Activated CD4-positive, alpha-beta T cell treated with anti-CD3 and anti-CD28 coated beads for 36 hours (primary cell): ENCODE measurements around the gene KRT36. TPM values are rescaled to one million over a fixed set of nuclear protein-coding genes. Genes with fewer than 3 reads are reported as not detected.

Source experiments
- ATAC-seq: fragments of 200-7000 bp; cut with Tn5 transposase; one replicate; pipeline ENCODE4 v1.10.0; 2021; ENCODE audit warnings: mild to moderate bottlenecking, moderate library complexity
- CTCF ChIA-PET: fragments of 350-600 bp; sonication (Branson Sonifier 250); formaldehyde crosslinking; loops from one replicate; lab custom pipeline; 2021; ENCODE audit warnings: antibody characterized with exemption; lab: Charles Lee
- POLR2A ChIA-PET: fragments of 350-600 bp; sonication (Branson Sonifier 250); formaldehyde crosslinking; loops from one replicate; lab custom pipeline; 2021; ENCODE audit warnings: antibody characterized with exemption, inconsistent platforms; lab: Charles Lee
- DNase-seq: peaks from one replicate; pipeline ENCODE4 v3.0.0-alpha.2; 2020
- H3K27ac Mint-ChIP-seq: one replicate; pipeline ENCODE4 v1.8.0; 2021; ENCODE audit warnings: mixed read lengths
- H3K27me3 Mint-ChIP-seq: one replicate; pipeline ENCODE4 v1.8.0; 2021; ENCODE audit warnings: mixed read lengths
- H3K36me3 Mint-ChIP-seq: one replicate; pipeline ENCODE4 v1.8.0; 2021; ENCODE audit warnings: low read depth, mixed read lengths
- H3K4me1 Mint-ChIP-seq: one replicate; pipeline ENCODE4 v1.8.0; 2021; ENCODE audit warnings: mixed read lengths
- H3K4me3 Mint-ChIP-seq: one replicate; pipeline ENCODE4 v1.8.0; 2021; ENCODE audit warnings: mild to moderate bottlenecking, moderate library complexity, mixed read lengths
- H3K9me3 Mint-ChIP-seq: one replicate; pipeline ENCODE4 v1.8.0; 2021; ENCODE audit warnings: low read depth, mixed read lengths
- intact Hi-C, 2 experiments: fragments of 100-400 bp; cut with DNase I in 1 of 2; cut with micrococcal nuclease in 1 of 2; formaldehyde crosslinking; loops; one replicate each; pipeline versions ENCODE4 v1.14.2 to v1.15.1; 2022 to 2024; cut with DNase I, micrococcal nuclease
- total RNA-seq, 2 experiments: library from RNA; stranded (reverse); gene quantifications; one replicate each; pipeline ENCODE4 v1.2.3, GENCODE V29; 2021

The KRT36 gene
- total RNA-seq, 2 experiments from 2014 or later: not detected

DNA sequence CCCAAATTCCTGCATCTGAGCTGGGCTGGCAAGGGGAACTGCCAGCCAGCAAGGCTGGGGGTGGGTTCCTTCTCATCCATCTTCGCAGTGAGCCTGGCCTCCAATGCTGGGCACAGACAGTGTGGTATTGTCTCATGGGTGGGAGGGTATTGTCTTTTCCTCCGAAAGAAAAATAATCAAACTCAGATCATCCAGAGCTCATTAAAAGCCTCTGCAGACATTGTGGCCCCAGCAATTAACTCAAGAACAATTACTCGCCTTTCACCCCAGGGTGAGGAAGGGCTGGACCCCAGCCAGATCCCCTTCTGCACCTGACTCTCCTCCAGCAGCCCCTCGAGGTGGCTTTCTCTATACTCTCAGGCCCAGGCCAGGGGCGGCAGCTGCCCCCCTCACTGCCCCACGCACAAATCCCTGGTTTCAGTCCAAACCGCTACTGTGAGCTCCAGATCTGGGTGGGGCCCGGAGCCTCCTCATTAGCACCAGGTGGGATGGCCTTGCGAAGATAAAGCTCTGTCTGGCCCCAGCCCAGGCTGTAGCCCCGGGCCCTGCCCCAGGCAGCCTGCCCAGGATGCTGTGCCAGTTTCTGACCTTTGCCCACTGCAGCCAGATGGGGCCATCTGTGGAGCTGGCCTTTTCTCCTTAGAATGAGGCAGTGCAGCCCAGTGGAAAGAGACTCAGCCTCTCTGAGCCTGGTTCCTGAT lies 31.3 kb upstream of the KRT36 start:
- POLR2A ChIA-PET: no interaction called here
- Mint-ChIP-seq H3K27me3 (peaks cover 4% of the 10 kb centered on the region), H3K36me3 (no peaks in the 10 kb centered on the region), H3K9me3 (no peaks in the 10 kb centered on the region), H3K4me3 (no peak overlapping the region), H3K27ac (no peak overlapping the region), H3K4me1 (no peaks in the 10 kb centered on the region)
- no peak for ATAC-seq
- CTCF ChIA-PET: interaction anchor here (0.6 to 0.8 kb wide), 2 partner anchors 142 to 685 kb away, joined by 3 read pairs; no protein-coding TSS in a partner anchor
- no peak for DNase-seq
- intact Hi-C loops: no loop called here

DNA sequence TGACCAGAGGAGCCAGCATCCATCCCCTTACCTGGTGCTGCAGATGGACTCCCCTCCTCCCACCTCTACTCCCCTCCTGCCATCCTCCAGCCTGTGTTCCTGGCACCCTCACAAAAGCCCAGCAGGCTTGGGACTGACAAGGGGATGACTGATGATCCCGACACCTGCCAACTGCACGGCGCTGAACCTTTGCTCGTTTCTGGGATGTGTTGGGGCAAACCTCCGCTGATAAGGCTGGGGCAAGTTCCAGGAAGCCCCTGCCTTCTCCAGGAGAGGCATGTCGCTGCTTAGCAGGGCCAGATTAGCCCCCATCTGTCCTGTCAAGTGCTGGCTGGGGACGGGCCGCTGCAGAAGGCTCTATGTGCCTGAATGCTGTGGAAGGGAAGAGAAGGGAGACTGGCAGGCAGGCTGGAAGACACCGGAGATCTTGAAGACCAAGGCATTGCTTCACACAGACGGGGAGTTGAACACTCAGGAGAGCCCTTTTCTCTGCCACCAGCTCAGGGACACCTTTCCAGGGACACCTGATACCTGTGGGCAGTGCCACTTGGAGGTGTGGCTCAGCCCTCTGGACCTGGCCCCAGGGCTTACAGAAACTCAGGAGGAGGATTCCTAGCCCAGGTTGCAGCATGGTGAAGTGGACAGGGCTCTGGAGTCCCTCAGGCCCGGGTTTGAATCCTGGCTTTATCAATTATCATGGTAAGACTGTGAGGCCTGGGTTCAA lies 30.0 kb upstream of the KRT36 start:
- H3K27me3 Mint-ChIP-seq: no peaks in the 10 kb centered on the region

DNA sequence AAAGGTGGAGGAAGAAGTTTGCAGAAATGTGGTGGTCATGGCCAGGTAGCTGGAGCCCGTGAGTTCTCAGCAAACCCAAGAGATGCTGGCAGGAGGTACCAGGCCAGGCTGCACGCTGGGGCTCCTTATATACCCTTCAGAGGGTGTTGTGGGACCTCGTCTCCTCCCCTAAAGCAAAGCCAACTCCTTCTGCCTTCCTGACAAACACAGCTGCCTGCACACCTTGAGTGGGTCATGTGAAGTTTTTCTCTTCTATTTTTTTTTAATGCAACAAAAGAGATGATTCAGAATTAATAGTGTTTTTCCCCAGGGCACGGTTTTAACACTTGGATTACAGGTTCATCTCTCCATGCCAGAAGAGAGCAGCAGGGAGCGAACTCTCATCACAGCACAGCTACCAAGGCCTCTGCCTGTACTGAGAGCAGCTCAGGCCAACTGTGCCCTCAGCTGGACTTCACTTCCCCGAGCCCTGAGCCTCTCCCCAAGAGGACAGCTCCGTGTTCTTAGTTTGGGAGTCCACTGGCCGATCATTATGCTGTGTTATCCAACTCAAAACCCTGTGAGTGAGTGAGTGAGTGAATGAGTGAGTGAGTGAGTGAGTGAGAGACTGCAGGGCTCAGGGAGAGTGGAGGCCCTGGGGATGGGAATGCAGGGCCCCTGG lies 29.2 kb upstream of the KRT36 start, which contains the start of gene KRT15:
TSS of gene KRT15 (minus strand) at position 102 of the 661 bp plus-strand sequence. CDS start at position 39, 63 bp downstream.
- no peaks in the 10 kb centered on the region for H3K9me3 Mint-ChIP-seq
- no peak within 1 kb of the TSS for H3K27ac Mint-ChIP-seq
- no peaks in the 10 kb centered on the region for H3K36me3 Mint-ChIP-seq
- CTCF ChIA-PET: interaction anchor here (0.7 kb wide), 1 partner anchor 23 kb away, joined by 3 read pairs; no protein-coding TSS in a partner anchor
- no peaks in the 10 kb centered on the region for H3K27me3 Mint-ChIP-seq
- H3K4me3 Mint-ChIP-seq: no peak within 1 kb of the TSS
- no peak for DNase-seq
- POLR2A ChIA-PET: no interaction called here
- no peak for ATAC-seq
- intact Hi-C loops: no loop called here
- no peaks in the 10 kb centered on the region for H3K4me1 Mint-ChIP-seq

More for the DNA sequence above, 30.0 kb upstream of the KRT36 start:
- intact Hi-C loops: no loop called here
- Mint-ChIP-seq H3K4me3 (no peak overlapping the region), H3K27ac (no peak overlapping the region), H3K36me3 (no peaks in the 10 kb centered on the region), H3K4me1 (no peaks in the 10 kb centered on the region), H3K9me3 (no peaks in the 10 kb centered on the region)
- ChIA-PET POLR2A (no interaction called here), CTCF (no interaction called here)
- DNase-seq: no peak
- ATAC-seq: no peak

DNA sequence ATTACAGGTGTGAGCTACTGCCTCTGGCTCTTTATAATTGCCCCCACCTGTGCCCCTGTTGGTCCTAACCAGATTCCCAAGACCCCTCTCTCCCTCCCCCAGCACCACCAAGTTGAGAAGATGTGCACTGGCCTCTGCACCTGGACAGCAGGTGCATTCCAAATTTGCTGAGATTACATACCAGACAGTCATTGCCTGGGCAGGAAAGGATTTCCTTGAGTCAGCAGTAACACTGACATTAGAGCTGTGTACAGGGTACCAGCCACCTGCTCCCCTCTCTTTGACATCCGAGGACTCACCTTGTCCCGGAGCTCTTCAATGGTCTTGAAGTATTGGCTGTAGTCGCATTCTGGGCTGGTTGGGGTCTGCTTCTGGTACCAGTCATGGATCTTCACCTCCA lies 28.3 kb upstream of the KRT36 start:
- no peak for ATAC-seq
- H3K27ac Mint-ChIP-seq: no peak overlapping the region
- CTCF ChIA-PET: interaction anchor here (0.7 kb wide), 1 partner anchor 24 kb away, joined by 3 read pairs; no protein-coding TSS in a partner anchor

DNA sequence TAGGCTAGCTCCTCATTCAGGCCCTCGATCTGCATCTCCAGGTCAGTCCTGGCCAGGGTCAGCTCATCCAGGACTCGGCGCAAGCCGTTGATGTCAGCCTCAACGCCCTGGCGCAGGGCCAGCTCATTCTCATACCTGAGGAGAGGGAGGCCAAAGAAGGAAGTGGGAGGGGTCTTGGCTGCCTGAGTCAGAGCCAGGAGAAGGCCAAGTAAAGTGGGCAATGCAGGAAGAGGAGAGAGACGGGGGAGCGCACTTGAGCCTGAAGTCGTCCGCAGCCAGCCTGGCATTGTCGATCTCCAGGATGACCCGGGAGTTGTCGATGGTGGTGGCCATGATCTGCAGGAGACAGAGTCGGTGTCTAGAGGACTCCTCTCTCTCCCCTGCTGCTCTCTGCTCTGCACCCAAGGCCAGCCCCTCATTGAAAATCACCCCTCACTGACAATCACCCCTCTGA lies 27.1 kb upstream of the KRT36 start:
- ChIA-PET POLR2A (no interaction called here), CTCF (no interaction called here)
- DNase-seq (no peak), ATAC-seq (no peak)
- Mint-ChIP-seq H3K36me3 (no peaks in the 10 kb centered on the region), H3K9me3 (no peaks in the 10 kb centered on the region), H3K27ac (no peak overlapping the region), H3K27me3 (no peaks in the 10 kb centered on the region), H3K4me3 (no peak overlapping the region), H3K4me1 (no peaks in the 10 kb centered on the region)
- intact Hi-C loops: no loop called here

More for the DNA sequence above, 28.3 kb upstream of the KRT36 start:
- intact Hi-C loops: no loop called here
- no peak overlapping the region for H3K4me3 Mint-ChIP-seq
- no peaks in the 10 kb centered on the region for H3K9me3 Mint-ChIP-seq
- H3K27me3 Mint-ChIP-seq: no peaks in the 10 kb centered on the region
- H3K4me1 Mint-ChIP-seq: no peaks in the 10 kb centered on the region
- DNase-seq: no peak
- H3K36me3 Mint-ChIP-seq: no peaks in the 10 kb centered on the region
- POLR2A ChIA-PET: no interaction called here

DNA sequence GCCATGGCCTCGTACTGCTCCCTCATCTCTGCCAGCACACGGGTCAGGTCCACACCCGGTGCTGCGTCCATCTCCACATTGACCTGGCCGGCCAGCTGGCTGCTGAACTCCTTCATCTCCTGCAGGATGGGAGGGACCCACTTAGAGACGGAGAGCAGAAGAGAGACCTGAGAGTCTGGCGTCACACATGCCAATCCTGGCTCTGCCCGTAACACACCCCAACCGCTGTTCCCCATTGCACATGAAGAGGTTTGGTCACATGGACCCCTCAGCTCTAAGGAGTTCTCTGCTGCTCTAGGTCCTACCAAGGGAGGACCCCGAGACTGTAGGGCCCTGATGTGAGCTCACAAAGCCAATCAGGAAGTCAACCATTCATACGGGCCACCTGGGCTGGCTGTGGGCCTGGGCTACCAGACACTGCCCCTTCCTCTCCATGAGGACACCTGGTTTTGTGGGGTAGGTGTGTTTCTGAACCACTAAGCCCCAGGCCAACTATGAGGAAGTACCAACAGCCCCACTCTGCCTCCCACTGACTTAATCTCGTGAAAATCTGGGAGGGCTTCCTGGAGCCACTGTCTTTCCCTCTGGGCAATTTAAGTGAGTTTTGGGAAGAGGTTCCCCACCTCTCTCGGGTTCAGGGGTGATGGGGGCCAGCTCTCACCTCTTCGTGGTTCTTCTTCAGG lies 26.6 kb upstream of the KRT36 start:
- no peaks in the 10 kb centered on the region for H3K27me3 Mint-ChIP-seq
- ChIA-PET CTCF (no interaction called here), POLR2A (no interaction called here)
- intact Hi-C loops: no loop called here
- H3K4me1 Mint-ChIP-seq: no peaks in the 10 kb centered on the region
- H3K9me3 Mint-ChIP-seq: no peaks in the 10 kb centered on the region
- no peaks in the 10 kb centered on the region for H3K36me3 Mint-ChIP-seq
- no peak overlapping the region for H3K27ac Mint-ChIP-seq
- H3K4me3 Mint-ChIP-seq: no peak overlapping the region
- no peak for ATAC-seq
- no peak for DNase-seq

DNA sequence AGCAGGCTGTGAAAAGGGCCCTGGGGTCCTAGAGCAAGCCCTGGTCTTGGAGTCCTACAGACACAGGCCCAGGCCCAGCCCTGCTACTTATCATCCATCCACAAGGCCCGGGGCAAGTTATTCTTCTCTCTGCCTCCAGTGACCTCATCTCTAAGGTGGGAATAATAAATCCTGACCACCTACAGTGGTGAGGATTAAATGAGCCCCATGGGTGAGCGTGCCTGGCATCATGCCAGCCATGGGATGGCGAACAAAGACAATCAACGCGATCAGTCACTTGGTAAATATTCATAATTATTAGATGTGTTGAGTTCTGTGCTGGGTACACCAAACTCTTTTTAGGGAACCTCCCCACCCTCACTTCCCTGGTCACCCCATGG lies 23.4 kb upstream of the KRT36 start:
- H3K27ac Mint-ChIP-seq: no peak overlapping the region
- CTCF ChIA-PET: interaction anchor here (0.6 to 2.1 kb wide), 2 partner anchors 36 to 58 kb away, joined by 3 to 7 read pairs; no protein-coding TSS in a partner anchor
- POLR2A ChIA-PET: no interaction called here
- ATAC-seq (no peak), DNase-seq (no peak)
- H3K27me3 Mint-ChIP-seq: no peaks in the 10 kb centered on the region
- H3K4me1 Mint-ChIP-seq: no peaks in the 10 kb centered on the region
- H3K9me3 Mint-ChIP-seq: no peaks in the 10 kb centered on the region
- no peaks in the 10 kb centered on the region for H3K36me3 Mint-ChIP-seq
- intact Hi-C loops: no loop called here
- no peak overlapping the region for H3K4me3 Mint-ChIP-seq

DNA sequence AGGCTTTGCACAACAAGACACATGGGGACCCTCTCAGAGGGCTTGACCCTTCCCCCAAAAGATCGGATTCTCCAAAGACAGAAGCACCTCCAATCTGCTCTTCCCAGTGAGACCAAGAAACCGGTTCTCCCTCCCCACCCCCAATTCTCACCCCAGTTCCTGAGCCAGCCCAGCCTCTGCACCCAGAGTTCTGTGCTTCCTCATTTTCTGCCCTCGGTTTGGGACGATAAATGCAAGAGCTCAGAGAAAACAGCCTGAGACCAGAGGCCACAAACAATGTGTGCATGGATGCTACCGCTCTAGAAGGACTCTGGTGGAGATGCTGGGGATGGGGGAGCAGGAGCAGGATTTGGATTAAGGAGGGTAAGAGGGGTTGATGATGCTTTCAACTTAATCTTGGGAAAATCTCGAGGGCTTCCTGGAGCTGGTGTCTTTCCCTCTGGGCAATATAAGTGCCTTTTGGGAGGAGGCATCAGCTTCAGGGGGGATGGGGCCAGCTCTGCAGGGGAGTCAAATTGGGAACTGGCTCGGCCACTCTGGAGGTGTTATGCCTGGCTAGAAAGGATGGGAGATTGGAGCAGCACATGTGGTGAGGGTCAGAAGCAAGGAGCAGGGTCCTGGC lies 22.9 kb upstream of the KRT36 start:
- Mint-ChIP-seq H3K4me1 (no peaks in the 10 kb centered on the region), H3K27me3 (no peaks in the 10 kb centered on the region), H3K9me3 (no peaks in the 10 kb centered on the region), H3K27ac (no peak overlapping the region), H3K4me3 (no peak overlapping the region), H3K36me3 (no peaks in the 10 kb centered on the region)
- no peak for ATAC-seq
- CTCF ChIA-PET: interaction anchor here (0.6 to 2.1 kb wide), 2 partner anchors 36 to 58 kb away, joined by 3 to 7 read pairs; no protein-coding TSS in a partner anchor
- POLR2A ChIA-PET: no interaction called here
- intact Hi-C loops: no loop called here
- DNase-seq: no peak

DNA sequence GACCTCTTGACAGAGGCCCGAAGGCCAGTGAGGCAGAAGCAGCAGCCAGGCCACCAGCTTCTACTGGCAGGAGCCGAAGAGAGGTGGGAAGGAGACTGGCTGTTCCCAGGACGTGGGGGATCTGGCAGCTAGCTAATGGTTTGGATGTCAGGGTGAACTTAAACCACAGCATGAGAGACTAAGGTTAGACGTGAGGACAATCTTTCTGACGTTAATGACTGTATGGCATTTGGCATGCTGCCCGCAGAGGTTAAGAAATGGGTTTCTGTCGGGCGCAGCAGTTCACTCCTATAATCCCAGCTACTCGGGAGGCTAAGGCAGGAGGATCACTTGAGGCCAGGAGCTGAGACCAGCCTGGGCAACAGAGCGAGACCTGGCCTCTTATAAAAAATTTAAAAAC lies 22.0 kb upstream of the KRT36 start:
- H3K27me3 Mint-ChIP-seq: no peaks in the 10 kb centered on the region
- H3K4me1 Mint-ChIP-seq: no peaks in the 10 kb centered on the region
- H3K9me3 Mint-ChIP-seq: no peaks in the 10 kb centered on the region
- intact Hi-C loops: no loop called here
- ChIA-PET CTCF (interaction anchor here (0.7 to 2.1 kb wide), 2 partner anchors 37 to 151 kb away, joined by 3 to 7 read pairs; no protein-coding TSS in a partner anchor), POLR2A (no interaction called here)
- H3K4me3 Mint-ChIP-seq: no peak overlapping the region
- no peak for DNase-seq
- no peaks in the 10 kb centered on the region for H3K36me3 Mint-ChIP-seq
- no peak for ATAC-seq
- no peak overlapping the region for H3K27ac Mint-ChIP-seq

DNA sequence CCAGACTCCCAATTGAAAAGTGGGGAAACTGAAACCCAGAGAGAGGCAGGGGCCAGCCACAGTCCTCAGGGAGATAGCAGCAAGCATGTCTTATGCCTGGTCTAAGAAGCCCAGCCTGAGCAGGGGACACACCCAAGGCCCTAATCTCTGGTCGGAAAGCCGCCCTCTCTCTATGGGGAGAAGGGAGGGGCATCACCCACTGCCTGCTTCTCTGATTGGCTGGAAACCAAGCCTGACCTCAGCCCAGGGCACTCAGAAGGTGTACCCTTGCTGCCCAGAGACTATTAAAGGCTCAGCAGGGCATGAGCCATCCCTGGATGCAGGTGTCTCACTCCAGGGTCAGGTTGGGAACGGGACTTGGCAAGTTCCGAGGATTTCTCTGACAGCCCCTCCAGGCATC lies 21.4 kb upstream of the KRT36 start:
- H3K36me3 Mint-ChIP-seq: no peaks in the 10 kb centered on the region
- H3K27me3 Mint-ChIP-seq: no peaks in the 10 kb centered on the region
- no peak overlapping the region for H3K4me3 Mint-ChIP-seq
- POLR2A ChIA-PET: no interaction called here
- intact Hi-C loops: no loop called here
- CTCF ChIA-PET: interaction anchor here (0.6 to 2.1 kb wide), 2 partner anchors 38 to 1020 kb away, joined by 3 to 7 read pairs; no protein-coding TSS in a partner anchor
- no peak for ATAC-seq
- no peak for DNase-seq
- no peaks in the 10 kb centered on the region for H3K9me3 Mint-ChIP-seq
- no peak overlapping the region for H3K27ac Mint-ChIP-seq
- no peaks in the 10 kb centered on the region for H3K4me1 Mint-ChIP-seq
